ENCODE data around the gene LGI1.
A peak's percentile ranks its signal among the peaks of the same experiment; 100 is the strongest.

Gene LGI1

GRCh38 chr10:93757801-93758507 is at the start of gene LGI1:
TSS of gene LGI1 (plus strand) at chr10:93757936. CDS start at chr10:93758145, 209 bp downstream.
- DNase-seq = no peak

GRCh38 chr10:93710333-93710909 is 47.3 kb upstream of the LGI1 start:
- DNase-seq = no peak

GRCh38 chr10:93711891-93712290 is 45.8 kb upstream of the LGI1 start:
- no peak for DNase-seq

- peak in 1 of 2 experiments; percentile 21 for DNase-seq
Measured at GRCh38 chr10:93712593-93712992, 45.1 kb upstream of the LGI1 start.

GRCh38 chr10:93715345-93715744 is 42.4 kb upstream of the LGI1 start:
- no peak for DNase-seq

- DNase-seq = no peak
Measured at GRCh38 chr10:93716766-93717165, 41.0 kb upstream of the LGI1 start.

- DNase-seq = no peak
Measured at GRCh38 chr10:93718937-93719725, 38.6 kb upstream of the LGI1 start.

- no peak for DNase-seq
Measured at GRCh38 chr10:93719901-93720300, 37.8 kb upstream of the LGI1 start.

- no peak for DNase-seq
Measured at GRCh38 chr10:93722550-93722949, 35.2 kb upstream of the LGI1 start.

- DNase-seq = no peak
Measured at GRCh38 chr10:93723153-93723552, 34.6 kb upstream of the LGI1 start.

- no peak for DNase-seq
Measured at GRCh38 chr10:93726024-93726423, 31.7 kb upstream of the LGI1 start.

- DNase-seq = no peak
Measured at GRCh38 chr10:93741367-93741766, 16.4 kb upstream of the LGI1 start.

- DNase-seq = no peak
Measured at GRCh38 chr10:93742633-93743349, 14.9 kb upstream of the LGI1 start.

GRCh38 chr10:93745408-93746065 is 12.2 kb upstream of the LGI1 start:
- peak; percentile 21 to 22 for DNase-seq

- no peak for DNase-seq
Measured at GRCh38 chr10:93746844-93747284, 10.9 kb upstream of the LGI1 start.

GRCh38 chr10:93749218-93749799 is 8.4 kb upstream of the LGI1 start:
- no peak for DNase-seq

GRCh38 chr10:93751124-93751523 is 6.6 kb upstream of the LGI1 start:
- no peak for DNase-seq

GRCh38 chr10:93751832-93752231 is 5.9 kb upstream of the LGI1 start:
- DNase-seq = peak in 1 of 2 experiments; percentile 11

- peak in 1 of 2 experiments; percentile 3 for DNase-seq
Measured at GRCh38 chr10:93752761-93753160, 5.0 kb upstream of the LGI1 start.

GRCh38 chr10:93753621-93754250 is 4.0 kb upstream of the LGI1 start:
- DNase-seq = no peak

- DNase-seq = no peak
Measured at GRCh38 chr10:93754761-93755160, 3.0 kb upstream of the LGI1 start.
